Gastrocnemius medialis (tissue), 4 donors: ENCODE measurements around the gene DNM1L. TPM values are rescaled to one million over a fixed set of nuclear protein-coding genes. Genes with fewer than 3 reads are reported as not detected.

ENCODE experiments used
- ATAC-seq, 2 donors: fragments of 150-250 bp; one replicate each; pipeline ENCODE4 v1.9.1; 2016
- DNase-seq, 2 donors: peaks; one replicate each; pipeline ENCODE4 v3.0.0-alpha.2; 2019
- H3K27ac ChIP-seq, 4 donors: fragments of 200-600 bp; sonication (generic); 1 replicate in 1 of 4; 2 replicates in 3 of 4; pipeline ENCODE4 v1.5.1; 2016 to 2018; ENCODE audit warnings: mild to moderate bottlenecking in 2 of 4, moderate library complexity in 1 of 4
- H3K27me3 ChIP-seq, 3 donors: fragments of 200-600 bp; sonication (generic) in 2 of 3; 1 replicate in 1 of 3; 2 replicates in 2 of 3; pipeline versions ENCODE4 v1.5.1 to v1.6.0; 2016 to 2019; ENCODE audit warnings: mild to moderate bottlenecking in 1 of 3, moderate library complexity in 1 of 3
- H3K36me3 ChIP-seq, 2 donors: fragments of 200-600 bp; sonication (generic) in 1 of 2; one replicate each; pipeline ENCODE4 v1.5.1; 2017 to 2018
- H3K4me1 ChIP-seq, 2 donors: fragments of 200-600 bp; sonication (generic) in 1 of 2; one replicate each; pipeline ENCODE4 v1.5.1; 2016 to 2017; ENCODE audit warnings: mild to moderate bottlenecking in 2 of 2
- H3K4me3 ChIP-seq, 4 donors: fragments of 200-600 bp; sonication (generic) in 3 of 4; 1 replicate in 1 of 4; 2 replicates in 3 of 4; pipeline ENCODE4 v1.5.1; 2016 to 2019; ENCODE audit warnings: mild to moderate bottlenecking in 2 of 4
- H3K9me3 ChIP-seq, 3 donors: fragments of 200-600 bp; sonication (generic) in 2 of 3; 1 replicate in 1 of 3; 2 replicates in 2 of 3; pipeline ENCODE4 v1.5.1; 2016 to 2019
- CTCF ChIP-seq, 5 experiments: fragments of 450-650 bp in 3 of 5; fragments of 200-600 bp in 2 of 5; sonication (generic) in 2 of 5; IDR thresholded peaks in 4 of 5; conservative IDR thresholded peaks in 1 of 5; 1 replicate in 4 of 5; 2 replicates in 1 of 5; pipeline ENCODE4 v1.5.1; 2016 to 2019; ENCODE audit warnings: antibody characterized with exemption in 5 of 5, mild to moderate bottlenecking in 3 of 5, moderate library complexity in 3 of 5
- POLR2A ChIP-seq, 2 donors: fragments of 450-650 bp; IDR thresholded peaks; one replicate each; pipeline ENCODE4 v1.6.1; 2017; ENCODE audit warnings: antibody characterized with exemption in 2 of 2, mild to moderate bottlenecking in 2 of 2, moderate library complexity in 2 of 2
- in situ Hi-C, 4 donors: fragments of 200-750 bp; cut with MboI; loops; one replicate each; pipeline versions ENCODE4 v1.15.0 to v1.8.0; 2017; ENCODE audit warnings: low sequenced_read_pairs in 4 of 4
- intact Hi-C: fragments of 100-400 bp; cut with DNase I; formaldehyde crosslinking; loops from one replicate; pipeline ENCODE4 v1.15.1; 2023; ENCODE audit warnings: low total_unique reads
- total RNA-seq, 4 donors: library from RNA; depleted of rRNA; stranded (reverse); fragments of >200 nt; gene quantifications; one replicate each; pipeline versions ENCODE4 v1.1.0 to v1.2.3, GENCODE V29; 2016

The DNM1L gene
- total RNA-seq, 4 donors from 2014 or later, result 39.3 to 68.3 (median 43.8) TPM

GRCh38 chr12:32785557-32785956 is 106.5 kb downstream of the DNM1L start:
- in situ Hi-C loops (loop anchor here in 1 of 4 donors (25.0 kb wide), 1 partner anchor 102 kb away; the partner anchor contains the start of gene PKP2), intact Hi-C loops (no loop called here)
- no peak for DNase-seq
- ATAC-seq, result no peak
- Histone ChIP-seq H3K36me3 (no peaks in the 10 kb centered on the region), H3K4me1 (no peaks in the 10 kb centered on the region), H3K4me3 (no peak overlapping the region), H3K27me3 (no peaks in the 10 kb centered on the region), H3K9me3 (no peaks in the 10 kb centered on the region), H3K27ac (no peak overlapping the region)
- TF ChIP-seq CTCF (IDR thresholded peaks at IDR 0.05 in 4 of 5, conservative IDR thresholded peaks at IDR 0.05 in 1 of 5), result no peak
- TF ChIP-seq POLR2A (IDR thresholded peaks at IDR 0.05), result no peak

- no peak for TF ChIP-seq CTCF (IDR thresholded peaks at IDR 0.05 in 4 of 5, conservative IDR thresholded peaks at IDR 0.05 in 1 of 5)
- no peak for TF ChIP-seq POLR2A (IDR thresholded peaks at IDR 0.05)
- H3K9me3 ChIP-seq, result no peaks in the 10 kb centered on the region
- no peaks in the 10 kb centered on the region for H3K27me3 ChIP-seq
- H3K4me3 ChIP-seq, result no peak overlapping the region
- in situ Hi-C loops (loop anchor here in 1 of 4 donors (25.0 kb wide), 1 partner anchor 99 kb away; the partner anchor contains the start of gene PKP2), intact Hi-C loops (no loop called here)
- no peaks in the 10 kb centered on the region for H3K4me1 ChIP-seq
- no peak overlapping the region for H3K27ac ChIP-seq
- no peak for ATAC-seq
- no peaks in the 10 kb centered on the region for H3K36me3 ChIP-seq
- no peak for DNase-seq
These were observed 109.3 kb downstream of the DNM1L start for GRCh38 chr12:32788405-32788804.

GRCh38 chr12:32789446-32789845 is 110.3 kb downstream of the DNM1L start:
- in situ Hi-C loops, result loop anchor here in 1 of 4 donors (25.0 kb wide), 1 partner anchor 98 kb away; the partner anchor contains the start of gene PKP2
- Histone ChIP-seq H3K36me3 (no peaks in the 10 kb centered on the region), H3K27me3 (no peaks in the 10 kb centered on the region), H3K27ac (no peak overlapping the region), H3K4me1 (no peaks in the 10 kb centered on the region), H3K4me3 (no peak overlapping the region), H3K9me3 (no peaks in the 10 kb centered on the region)
- no peak for TF ChIP-seq POLR2A (IDR thresholded peaks at IDR 0.05)
- no peak for TF ChIP-seq CTCF (IDR thresholded peaks at IDR 0.05 in 4 of 5, conservative IDR thresholded peaks at IDR 0.05 in 1 of 5)
- no peak for DNase-seq
- intact Hi-C loops, result no loop called here
- no peak for ATAC-seq

- TF ChIP-seq POLR2A (IDR thresholded peaks at IDR 0.05) (no peak), CTCF (IDR thresholded peaks at IDR 0.05 in 4 of 5, conservative IDR thresholded peaks at IDR 0.05 in 1 of 5) (no peak)
- no peak for ATAC-seq
- in situ Hi-C loops, result loop anchor here in 1 of 4 donors (25.0 kb wide), 1 partner anchor 97 kb away; the partner anchor contains the start of gene PKP2
These were observed 110.8 kb downstream of the DNM1L start for GRCh38 chr12:32789916-32790315.

GRCh38 chr12:32794281-32794680 is 115.2 kb downstream of the DNM1L start:
- in situ Hi-C loops, result loop anchor here in 1 of 4 donors (25.0 kb wide), 1 partner anchor 93 kb away; the partner anchor contains the start of gene PKP2
- ATAC-seq (no peak), DNase-seq (no peak)
- Histone ChIP-seq H3K27ac (no peak overlapping the region), H3K4me3 (no peak overlapping the region), H3K36me3 (no peaks in the 10 kb centered on the region), H3K27me3 (no peaks in the 10 kb centered on the region), H3K9me3 (no peaks in the 10 kb centered on the region), H3K4me1 (no peaks in the 10 kb centered on the region)
- TF ChIP-seq CTCF (IDR thresholded peaks at IDR 0.05 in 4 of 5, conservative IDR thresholded peaks at IDR 0.05 in 1 of 5), result no peak
- no peak for TF ChIP-seq POLR2A (IDR thresholded peaks at IDR 0.05)
- intact Hi-C loops, result no loop called here

More at GRCh38 chr12:32789916-32790315, 110.8 kb downstream of the DNM1L start:
- H3K27me3 ChIP-seq, result no peaks in the 10 kb centered on the region
- H3K36me3 ChIP-seq, result no peaks in the 10 kb centered on the region
- no peaks in the 10 kb centered on the region for H3K9me3 ChIP-seq
- H3K4me1 ChIP-seq, result no peaks in the 10 kb centered on the region
- no peak for DNase-seq
- intact Hi-C loops, result no loop called here
- H3K4me3 ChIP-seq, result no peak overlapping the region
- H3K27ac ChIP-seq, result no peak overlapping the region
